SK-N-SH treated with all-trans-retinoic acid at 6 μM for 48 hours (cell line): ENCODE measurements around the gene HSD11B2.

Source experiments
- ATAC-seq: fragments of 200-7000 bp; cut with Tn5 transposase; 3 replicates; pipeline ENCODE4 v1.9.1; 2020; ENCODE audit warnings: mild to moderate bottlenecking, moderate library complexity
- ARNTL ChIP-seq: fragments of 450-650 bp; formaldehyde crosslinking; IDR thresholded peaks from 2 replicates; pipeline ENCODE4 v1.5.0; 2020; ENCODE audit warnings: low read depth, mild to moderate bottlenecking, moderate library complexity, borderline replicate concordance
- BACH2 ChIP-seq: fragments of 250-450 bp; sonication (Bioruptor Pico); IDR thresholded peaks from 2 replicates; pipeline ENCODE4 v1.9.0; 2021; ENCODE audit warnings: mild to moderate bottlenecking, borderline replicate concordance
- CREB5 ChIP-seq: fragments of 250-450 bp; sonication (Bioruptor Pico); IDR thresholded peaks from 2 replicates; pipeline ENCODE4 v1.5.1; 2020; ENCODE audit warnings: low read depth, mild to moderate bottlenecking, moderate library complexity
- ESRRG ChIP-seq: fragments of 250-450 bp; sonication (Bioruptor Pico); IDR thresholded peaks from 2 replicates; pipeline ENCODE4 v1.6.1; 2021; ENCODE audit warnings: mild to moderate bottlenecking
- GLIS3 ChIP-seq: fragments of 250-450 bp; sonication (Bioruptor Pico); IDR thresholded peaks from 2 replicates; pipeline ENCODE4 v1.5.0; 2020; ENCODE audit warnings: mild to moderate bottlenecking, moderate library complexity
- ISL1 ChIP-seq: fragments of 250-450 bp; sonication (Bioruptor Pico); IDR thresholded peaks from 2 replicates; pipeline ENCODE4 v2.1.2; 2022; ENCODE audit warnings: mild to moderate bottlenecking, moderate library complexity
- OSR1 ChIP-seq: fragments of 250-450 bp; sonication (Bioruptor Pico); IDR thresholded peaks from 2 replicates; pipeline ENCODE4 v1.8.0; 2022; ENCODE audit warnings: moderate library complexity, mild to moderate bottlenecking, inconsistent platforms
- PPARA ChIP-seq: fragments of 250-450 bp; sonication (Bioruptor Pico); IDR thresholded peaks from 2 replicates; pipeline ENCODE4 v1.5.0; 2020; ENCODE audit warnings: mild to moderate bottlenecking, borderline replicate concordance
- RARB ChIP-seq: fragments of 250-450 bp; sonication (Bioruptor Pico); IDR thresholded peaks from 2 replicates; pipeline ENCODE4 v1.8.0; 2021; ENCODE audit warnings: mild to moderate bottlenecking, moderate library complexity
- TOX ChIP-seq: fragments of 250-450 bp; sonication (Bioruptor Pico); IDR thresholded peaks from 2 replicates; pipeline ENCODE4 v1.8.0; 2021; ENCODE audit warnings: mild to moderate bottlenecking, moderate library complexity, borderline replicate concordance
- TSHZ2 ChIP-seq: fragments of 250-450 bp; sonication (Bioruptor Pico); IDR thresholded peaks from 2 replicates; pipeline ENCODE4 v1.5.0; 2020; ENCODE audit warnings: mild to moderate bottlenecking, moderate library complexity
- ZC3H10 ChIP-seq: fragments of 250-450 bp; sonication (Bioruptor Pico); IDR thresholded peaks from 2 replicates; pipeline ENCODE4 v1.5.1; 2021; ENCODE audit warnings: mild to moderate bottlenecking, moderate library complexity
- ZFP3 ChIP-seq: fragments of 250-450 bp; sonication (Bioruptor Pico); IDR thresholded peaks from 2 replicates; pipeline ENCODE4 v1.5.0; 2020; ENCODE audit warnings: mild to moderate bottlenecking, moderate library complexity
- ZFP30 ChIP-seq: fragments of 450-650 bp; formaldehyde crosslinking; IDR thresholded peaks from 2 replicates; pipeline ENCODE4 v1.5.0; 2022; ENCODE audit warnings: mild to moderate bottlenecking, moderate library complexity
- ZNF565 ChIP-seq: fragments of 450-650 bp; formaldehyde crosslinking; conservative IDR thresholded peaks from 2 replicates; pipeline ENCODE4 v1.5.0; 2020; ENCODE audit warnings: low read depth, mild to moderate bottlenecking, moderate library complexity
- ZNF70 ChIP-seq: fragments of 450-650 bp; formaldehyde crosslinking; IDR thresholded peaks from 2 replicates; pipeline ENCODE4 v1.5.0; 2020; ENCODE audit warnings: mild to moderate bottlenecking, moderate library complexity
- ZNF8 ChIP-seq: fragments of 450-650 bp; formaldehyde crosslinking; IDR thresholded peaks from 2 replicates; pipeline ENCODE4 v1.5.0; 2020; ENCODE audit warnings: mild to moderate bottlenecking, moderate library complexity
- TF ChIP-seq, protein P1 (sequence below): fragments of 250-450 bp; sonication (Bioruptor Pico); IDR thresholded peaks from 2 replicates; pipeline ENCODE4 v1.5.1; 2021; ENCODE audit warnings: mild to moderate bottlenecking, moderate library complexity
- TF ChIP-seq, protein P2 (sequence below): fragments of 250-450 bp; sonication (Bioruptor Pico); IDR thresholded peaks from 2 replicates; pipeline ENCODE4 v1.8.0; 2020; ENCODE audit warnings: mild to moderate bottlenecking, moderate library complexity, borderline replicate concordance
- TF ChIP-seq, protein P3 (sequence below): fragments of 250-450 bp; sonication (Bioruptor Pico); IDR thresholded peaks from 2 replicates; pipeline ENCODE4 v1.8.0; 2021; ENCODE audit warnings: low read depth, mild to moderate bottlenecking, moderate library complexity, borderline replicate concordance

The HSD11B2 gene

GRCh38 chr16:67474551-67475455, 43.9 kb downstream of the HSD11B2 start:
- TF ChIP-seq ISL1 (CRISPR knock-in tag) (no peak), BACH2 (CRISPR knock-in tag) (no peak), RARB (no peak), ZNF8 (CRISPR knock-in tag) (no peak), ZC3H10 (no peak), PPARA (CRISPR knock-in tag) (no peak), ESRRG (CRISPR knock-in tag) (no peak)
- TF ChIP-seq, protein P1, sequence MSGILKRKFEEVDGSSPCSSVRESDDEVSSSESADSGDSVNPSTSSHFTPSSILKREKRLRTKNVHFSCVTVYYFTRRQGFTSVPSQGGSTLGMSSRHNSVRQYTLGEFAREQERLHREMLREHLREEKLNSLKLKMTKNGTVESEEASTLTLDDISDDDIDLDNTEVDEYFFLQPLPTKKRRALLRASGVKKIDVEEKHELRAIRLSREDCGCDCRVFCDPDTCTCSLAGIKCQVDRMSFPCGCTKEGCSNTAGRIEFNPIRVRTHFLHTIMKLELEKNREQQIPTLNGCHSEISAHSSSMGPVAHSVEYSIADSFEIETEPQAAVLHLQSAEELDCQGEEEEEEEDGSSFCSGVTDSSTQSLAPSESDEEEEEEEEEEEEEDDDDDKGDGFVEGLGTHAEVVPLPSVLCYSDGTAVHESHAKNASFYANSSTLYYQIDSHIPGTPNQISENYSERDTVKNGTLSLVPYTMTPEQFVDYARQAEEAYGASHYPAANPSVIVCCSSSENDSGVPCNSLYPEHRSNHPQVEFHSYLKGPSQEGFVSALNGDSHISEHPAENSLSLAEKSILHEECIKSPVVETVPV, result no peak
- TF ChIP-seq, protein P2, sequence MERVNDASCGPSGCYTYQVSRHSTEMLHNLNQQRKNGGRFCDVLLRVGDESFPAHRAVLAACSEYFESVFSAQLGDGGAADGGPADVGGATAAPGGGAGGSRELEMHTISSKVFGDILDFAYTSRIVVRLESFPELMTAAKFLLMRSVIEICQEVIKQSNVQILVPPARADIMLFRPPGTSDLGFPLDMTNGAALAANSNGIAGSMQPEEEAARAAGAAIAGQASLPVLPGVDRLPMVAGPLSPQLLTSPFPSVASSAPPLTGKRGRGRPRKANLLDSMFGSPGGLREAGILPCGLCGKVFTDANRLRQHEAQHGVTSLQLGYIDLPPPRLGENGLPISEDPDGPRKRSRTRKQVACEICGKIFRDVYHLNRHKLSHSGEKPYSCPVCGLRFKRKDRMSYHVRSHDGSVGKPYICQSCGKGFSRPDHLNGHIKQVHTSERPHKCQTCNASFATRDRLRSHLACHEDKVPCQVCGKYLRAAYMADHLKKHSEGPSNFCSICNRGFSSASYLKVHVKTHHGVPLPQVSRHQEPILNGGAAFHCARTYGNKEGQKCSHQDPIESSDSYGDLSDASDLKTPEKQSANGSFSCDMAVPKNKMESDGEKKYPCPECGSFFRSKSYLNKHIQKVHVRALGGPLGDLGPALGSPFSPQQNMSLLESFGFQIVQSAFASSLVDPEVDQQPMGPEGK, result no peak
- no peak for ATAC-seq

DNA sequence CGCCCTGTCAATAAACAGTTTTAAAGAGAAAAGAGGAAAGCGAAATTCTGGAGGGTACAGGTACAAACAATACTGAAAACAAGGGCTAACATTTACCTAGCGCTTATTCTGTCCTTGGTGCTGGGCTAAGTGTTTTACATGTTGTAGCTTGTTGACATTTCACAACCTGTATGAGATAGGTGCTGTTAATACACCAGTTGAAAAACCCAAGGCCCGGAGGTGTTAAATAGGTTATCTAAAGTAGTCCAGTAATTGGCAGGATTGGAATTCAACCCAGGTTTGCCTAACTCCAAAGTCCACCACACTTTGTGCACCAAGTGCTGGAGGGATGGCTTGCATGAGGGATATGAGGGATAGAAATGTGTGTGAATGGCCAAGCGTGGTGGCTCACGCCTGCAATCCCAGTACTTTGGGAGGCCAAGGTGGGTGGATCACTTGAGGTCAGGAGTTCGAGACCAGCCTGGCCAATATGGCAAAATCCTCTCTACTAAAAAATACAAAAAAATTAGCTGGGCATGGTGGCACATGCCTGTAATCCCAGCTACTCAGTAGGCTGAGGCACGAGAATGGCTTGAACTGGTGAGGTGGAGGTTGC, 47.1 kb downstream of the HSD11B2 start:
- TF ChIP-seq ZC3H10 (no peak), OSR1 (no peak), ZFP3 (CRISPR knock-in tag) (no peak), ISL1 (CRISPR knock-in tag) (no peak), ZNF70 (CRISPR knock-in tag) (no peak)
- TF ChIP-seq, all 23 proteins: peak for 0
- ATAC-seq, result no peak

GRCh38 chr16:67480833-67481560, 50.1 kb downstream of the HSD11B2 start, which contains the start of gene ATP6V0D1:
ATP6V0D1 (minus strand) TSS chr16:67481157; CDS start chr16:67481086, 71 bp downstream.
- TF ChIP-seq PPARA (CRISPR knock-in tag) (no peak), ZFP30 (CRISPR knock-in tag) (no peak), BACH2 (CRISPR knock-in tag) (no peak), ZC3H10 (no peak), ZNF565 (CRISPR knock-in tag) (no peak), CREB5 (CRISPR knock-in tag) (no peak), ZFP3 (CRISPR knock-in tag) (no peak), OSR1 (no peak), ARNTL (CRISPR knock-in tag) (no peak), ZNF8 (CRISPR knock-in tag) (no peak), TOX (no peak), GLIS3 (CRISPR knock-in tag) (no peak), ESRRG (CRISPR knock-in tag) (no peak), ISL1 (CRISPR knock-in tag) (no peak), TSHZ2 (CRISPR knock-in tag) (no peak)
- TF ChIP-seq, protein P3, sequence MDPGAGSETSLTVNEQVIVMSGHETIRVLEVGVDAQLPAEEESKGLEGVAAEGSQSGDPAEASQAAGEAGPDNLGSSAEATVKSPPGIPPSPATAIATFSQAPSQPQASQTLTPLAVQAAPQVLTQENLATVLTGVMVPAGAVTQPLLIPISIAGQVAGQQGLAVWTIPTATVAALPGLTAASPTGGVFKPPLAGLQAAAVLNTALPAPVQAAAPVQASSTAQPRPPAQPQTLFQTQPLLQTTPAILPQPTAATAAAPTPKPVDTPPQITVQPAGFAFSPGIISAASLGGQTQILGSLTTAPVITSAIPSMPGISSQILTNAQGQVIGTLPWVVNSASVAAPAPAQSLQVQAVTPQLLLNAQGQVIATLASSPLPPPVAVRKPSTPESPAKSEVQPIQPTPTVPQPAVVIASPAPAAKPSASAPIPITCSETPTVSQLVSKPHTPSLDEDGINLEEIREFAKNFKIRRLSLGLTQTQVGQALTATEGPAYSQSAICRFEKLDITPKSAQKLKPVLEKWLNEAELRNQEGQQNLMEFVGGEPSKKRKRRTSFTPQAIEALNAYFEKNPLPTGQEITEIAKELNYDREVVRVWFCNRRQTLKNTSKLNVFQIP, result no peak
- TF ChIP-seq, protein P2, result no peak
- peak; percentile 89 for ATAC-seq
